GM12878 (cell line): Measurements from ENCODE around the gene ADGRB2. TPM values are rescaled to one million over a fixed set of nuclear protein-coding genes. Genes with fewer than 3 reads are reported as not detected.

ENCODE experiments used
- CHD4 ChIP-seq: fragments of 200-600 bp; sonication (generic); IDR thresholded peaks from 2 replicates; pipeline ENCODE4 v1.6.1; 2016; ENCODE audit warnings: mild to moderate bottlenecking
- LARP7 ChIP-seq: fragments of 450-650 bp; IDR thresholded peaks from 2 replicates; pipeline ENCODE4 v1.6.1; 2017; ENCODE audit warnings: mild to moderate bottlenecking
- MTA2 ChIP-seq: fragments of 450-650 bp; IDR thresholded peaks from 2 replicates; pipeline ENCODE4 v1.6.1; 2016; ENCODE audit warnings: low read depth, mild to moderate bottlenecking, moderate library complexity
- RCOR1 ChIP-seq: conservative IDR thresholded peaks from 2 replicates; pipeline ENCODE4 v1.6.1; 2012; ENCODE audit warnings: low read depth, low read length, improper control_type of control experiment
- RELA ChIP-seq: fragments of 450-650 bp; IDR thresholded peaks from 2 replicates; pipeline ENCODE4 v1.8.0; 2014; ENCODE audit warnings: borderline replicate concordance; ENCODE audit not compliant: partially characterized antibody
- TCF3 ChIP-seq: IDR thresholded peaks from 2 replicates; pipeline ENCODE4 v1.6.1; 2012; ENCODE audit warnings: low read depth, mild to moderate bottlenecking, low read length, borderline replicate concordance; ENCODE audit not compliant: insufficient read depth
- ZBED1 ChIP-seq: IDR thresholded peaks from 2 replicates; pipeline ENCODE4 v1.6.1; 2016; ENCODE audit warnings: borderline replicate concordance
- polyA plus RNA-seq, 11 experiments: library from polyadenylated mRNA; depleted of rRNA in 4 of 11; unstranded in 6 of 11; stranded (reverse) in 5 of 11; fragments of >200 nt; fragmentation: Nextera tagmentation in 4 of 11; fragmentation: Illumina TruSeq in 1 of 11; extraction: Ambion mirVana in 4 of 11; extraction: Trizol in 1 of 11; gene quantifications; 1 replicate in 1 of 11; 2 replicates in 10 of 11; pipeline versions ENCODE4 v1.2.1 to v1.2.3, GENCODE V29; 2011 to 2016; ENCODE audit warnings: inconsistent platforms in 2 of 11, missing spikeins in 2 of 11, low read depth in 1 of 11
- total RNA-seq, 4 experiments: library from RNA; depleted of rRNA in 3 of 4; stranded (reverse); fragments of >200 nt in 3 of 4; fragmentation: Illumina TruSeq in 1 of 4; extraction: Trizol in 1 of 4; gene quantifications; 2 replicates each; pipeline versions ENCODE4 v1.2.1 to v1.2.3, GENCODE V29; 2013 to 2021
- TF ChIP-seq, protein P1 (sequence below): fragments of 450-650 bp; IDR thresholded peaks from 2 replicates; pipeline ENCODE4 v1.6.1; 2017; ENCODE audit warnings: mild to moderate bottlenecking, moderate library complexity
- TF ChIP-seq, protein P2 (sequence below): fragments of 150-350 bp; IDR thresholded peaks from 2 replicates; pipeline ENCODE4 v1.6.1; 2016; ENCODE audit warnings: low read depth, low read length

Gene ADGRB2
- total and polyA plus RNA-seq, 10 of the 15 experiments (the other 5 are each of a cell fraction or from before 2014, with no cell fraction given) = 0.11 to 0.33 (median 0.18) TPM; not detected in 4

DNA sequence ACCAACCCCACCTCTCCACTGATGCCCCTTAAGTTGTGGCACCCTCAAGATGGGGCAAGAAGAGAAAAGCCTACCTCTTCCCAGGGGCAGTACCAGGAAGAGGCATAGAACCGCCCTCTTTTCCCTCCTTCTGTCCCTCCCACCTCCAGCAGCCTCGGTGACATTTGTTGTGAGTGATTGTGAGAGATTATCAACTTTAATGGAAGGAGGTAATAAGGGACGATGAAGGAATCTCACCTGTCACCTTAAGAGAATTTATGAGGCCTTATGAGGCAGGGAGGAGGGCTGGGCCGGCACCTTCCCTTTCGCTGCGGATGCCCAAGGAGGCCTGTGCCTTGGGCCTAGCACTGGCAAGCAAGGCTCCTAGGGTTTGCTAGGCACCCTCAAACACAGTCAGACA is 1.4 kb upstream of the ADGRB2 start (continued):
- TF ChIP-seq, protein P1, sequence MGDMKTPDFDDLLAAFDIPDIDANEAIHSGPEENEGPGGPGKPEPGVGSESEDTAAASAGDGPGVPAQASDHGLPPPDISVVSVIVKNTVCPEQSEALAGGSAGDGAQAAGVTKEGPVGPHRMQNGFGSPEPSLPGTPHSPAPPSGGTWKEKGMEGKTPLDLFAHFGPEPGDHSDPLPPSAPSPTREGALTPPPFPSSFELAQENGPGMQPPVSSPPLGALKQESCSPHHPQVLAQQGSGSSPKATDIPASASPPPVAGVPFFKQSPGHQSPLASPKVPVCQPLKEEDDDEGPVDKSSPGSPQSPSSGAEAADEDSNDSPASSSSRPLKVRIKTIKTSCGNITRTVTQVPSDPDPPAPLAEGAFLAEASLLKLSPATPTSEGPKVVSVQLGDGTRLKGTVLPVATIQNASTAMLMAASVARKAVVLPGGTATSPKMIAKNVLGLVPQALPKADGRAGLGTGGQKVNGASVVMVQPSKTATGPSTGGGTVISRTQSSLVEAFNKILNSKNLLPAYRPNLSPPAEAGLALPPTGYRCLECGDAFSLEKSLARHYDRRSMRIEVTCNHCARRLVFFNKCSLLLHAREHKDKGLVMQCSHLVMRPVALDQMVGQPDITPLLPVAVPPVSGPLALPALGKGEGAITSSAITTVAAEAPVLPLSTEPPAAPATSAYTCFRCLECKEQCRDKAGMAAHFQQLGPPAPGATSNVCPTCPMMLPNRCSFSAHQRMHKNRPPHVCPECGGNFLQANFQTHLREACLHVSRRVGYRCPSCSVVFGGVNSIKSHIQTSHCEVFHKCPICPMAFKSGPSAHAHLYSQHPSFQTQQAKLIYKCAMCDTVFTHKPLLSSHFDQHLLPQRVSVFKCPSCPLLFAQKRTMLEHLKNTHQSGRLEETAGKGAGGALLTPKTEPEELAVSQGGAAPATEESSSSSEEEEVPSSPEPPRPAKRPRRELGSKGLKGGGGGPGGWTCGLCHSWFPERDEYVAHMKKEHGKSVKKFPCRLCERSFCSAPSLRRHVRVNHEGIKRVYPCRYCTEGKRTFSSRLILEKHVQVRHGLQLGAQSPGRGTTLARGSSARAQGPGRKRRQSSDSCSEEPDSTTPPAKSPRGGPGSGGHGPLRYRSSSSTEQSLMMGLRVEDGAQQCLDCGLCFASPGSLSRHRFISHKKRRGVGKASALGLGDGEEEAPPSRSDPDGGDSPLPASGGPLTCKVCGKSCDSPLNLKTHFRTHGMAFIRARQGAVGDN = no peak
- TF ChIP-seq LARP7 = no peak
- no peak for TF ChIP-seq RCOR1
- no peak for TF ChIP-seq ZBED1
- no peak for TF ChIP-seq CHD4
- no peak for TF ChIP-seq RELA
- TF ChIP-seq TCF3 = no peak
- TF ChIP-seq MTA2 = no peak
- TF ChIP-seq, protein P2, sequence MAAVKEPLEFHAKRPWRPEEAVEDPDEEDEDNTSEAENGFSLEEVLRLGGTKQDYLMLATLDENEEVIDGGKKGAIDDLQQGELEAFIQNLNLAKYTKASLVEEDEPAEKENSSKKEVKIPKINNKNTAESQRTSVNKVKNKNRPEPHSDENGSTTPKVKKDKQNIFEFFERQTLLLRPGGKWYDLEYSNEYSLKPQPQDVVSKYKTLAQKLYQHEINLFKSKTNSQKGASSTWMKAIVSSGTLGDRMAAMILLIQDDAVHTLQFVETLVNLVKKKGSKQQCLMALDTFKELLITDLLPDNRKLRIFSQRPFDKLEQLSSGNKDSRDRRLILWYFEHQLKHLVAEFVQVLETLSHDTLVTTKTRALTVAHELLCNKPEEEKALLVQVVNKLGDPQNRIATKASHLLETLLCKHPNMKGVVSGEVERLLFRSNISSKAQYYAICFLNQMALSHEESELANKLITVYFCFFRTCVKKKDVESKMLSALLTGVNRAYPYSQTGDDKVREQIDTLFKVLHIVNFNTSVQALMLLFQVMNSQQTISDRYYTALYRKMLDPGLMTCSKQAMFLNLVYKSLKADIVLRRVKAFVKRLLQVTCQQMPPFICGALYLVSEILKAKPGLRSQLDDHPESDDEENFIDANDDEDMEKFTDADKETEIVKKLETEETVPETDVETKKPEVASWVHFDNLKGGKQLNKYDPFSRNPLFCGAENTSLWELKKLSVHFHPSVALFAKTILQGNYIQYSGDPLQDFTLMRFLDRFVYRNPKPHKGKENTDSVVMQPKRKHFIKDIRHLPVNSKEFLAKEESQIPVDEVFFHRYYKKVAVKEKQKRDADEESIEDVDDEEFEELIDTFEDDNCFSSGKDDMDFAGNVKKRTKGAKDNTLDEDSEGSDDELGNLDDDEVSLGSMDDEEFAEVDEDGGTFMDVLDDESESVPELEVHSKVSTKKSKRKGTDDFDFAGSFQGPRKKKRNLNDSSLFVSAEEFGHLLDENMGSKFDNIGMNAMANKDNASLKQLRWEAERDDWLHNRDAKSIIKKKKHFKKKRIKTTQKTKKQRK = no peak
- TF ChIP-seq, all 136 proteins: peak for 0
